Hematopoietic multipotent progenitor cell treated with erythropoietin and hydrocortisone succinate and interleukin-3 and kit ligand, for 15 days (in vitro differentiated cells): ENCODE data around the gene GNE.
A peak's percentile ranks its signal among the peaks of the same experiment; 100 is the strongest.
"Not testable (repeated sequence)": the region's sequence is repeated elsewhere in the genome, so short reads cannot be mapped to it uniquely, and the experiment has no call there.

Experiments used
- DNase-seq: peaks from one replicate; pipeline ENCODE4 v3.0.0-alpha.2; 2015; ENCODE audit warnings: low spot score

GNE gene

GRCh38 chr9:36268007-36268427, 9.8 kb upstream of the GNE start:
- DNase-seq: no peak

DNA sequence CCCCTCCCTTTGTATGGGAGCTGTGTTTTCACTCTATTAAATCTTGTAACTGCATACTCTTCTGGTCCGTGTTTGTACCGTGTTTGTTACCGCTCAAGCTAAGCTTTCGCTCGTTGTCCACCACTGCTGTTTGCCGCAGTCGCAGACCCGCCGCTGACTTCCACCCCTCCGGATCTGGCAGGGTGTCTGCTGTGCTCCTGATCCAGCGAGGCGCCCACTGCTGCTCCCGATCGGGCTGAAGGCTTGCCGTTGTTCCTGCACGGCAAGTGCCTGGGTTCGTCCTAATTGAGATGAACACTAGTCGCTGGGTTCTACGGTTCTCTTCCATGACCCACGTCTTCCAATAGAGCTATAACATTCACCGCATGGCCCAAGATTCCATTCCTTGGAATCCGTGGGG, 6.6 kb upstream of the GNE start:
- DNase-seq: no peak

DNA sequence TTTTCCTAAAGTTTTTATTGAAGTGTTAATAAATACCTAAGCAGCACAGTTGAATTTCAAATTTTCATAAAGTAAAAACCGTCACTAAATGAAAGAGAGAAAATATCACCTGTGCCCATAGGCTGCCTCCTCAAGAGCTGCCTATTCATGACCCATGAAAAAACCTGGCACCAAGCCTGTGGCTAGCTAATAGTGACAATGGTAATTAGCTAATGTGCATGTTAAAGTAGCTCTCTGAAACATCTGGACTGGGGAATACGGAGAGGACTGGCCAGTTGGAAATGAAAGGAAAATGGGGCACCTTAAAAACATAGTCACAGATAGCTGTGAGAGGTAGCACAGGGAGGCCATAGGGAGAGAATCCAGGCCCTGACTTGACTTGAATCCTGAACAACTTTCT, 5.4 kb upstream of the GNE start:
- DNase-seq: no peak

GRCh38 chr9:36258996-36259533, 817 bp upstream of the GNE start:
- DNase-seq: no peak

GRCh38 chr9:36251428-36251827, 6.8 kb downstream of the GNE start:
- DNase-seq: no peak

GRCh38 chr9:36250079-36250478, 8.2 kb downstream of the GNE start:
- no peak for DNase-seq

GRCh38 chr9:36249189-36249588, 9.1 kb downstream of the GNE start:
- DNase-seq: no peak

GRCh38 chr9:36248061-36248460, 10.2 kb downstream of the GNE start:
- peak; percentile 68 for DNase-seq

GRCh38 chr9:36247356-36247755, 10.9 kb downstream of the GNE start:
- no peak for DNase-seq

DNA sequence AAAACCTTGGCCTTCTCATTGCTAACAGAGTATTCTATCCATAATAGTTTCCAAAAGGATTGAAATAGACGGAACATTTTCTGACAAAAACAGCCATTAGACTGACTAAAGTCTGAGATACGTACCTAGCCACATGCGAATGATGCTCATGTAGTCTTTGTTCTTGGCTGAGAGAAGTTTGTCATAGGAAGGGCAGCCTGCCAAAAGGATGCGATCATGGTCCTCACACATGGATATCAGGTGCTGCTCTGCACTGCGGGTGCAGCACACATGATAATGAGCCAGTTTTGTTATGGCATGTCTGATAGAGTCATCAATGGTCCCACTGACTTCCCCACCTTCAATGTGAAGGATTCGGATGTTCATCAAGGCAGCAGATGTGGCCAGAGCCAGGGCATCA, 12.3 kb downstream of the GNE start:
- DNase-seq: no peak

DNA sequence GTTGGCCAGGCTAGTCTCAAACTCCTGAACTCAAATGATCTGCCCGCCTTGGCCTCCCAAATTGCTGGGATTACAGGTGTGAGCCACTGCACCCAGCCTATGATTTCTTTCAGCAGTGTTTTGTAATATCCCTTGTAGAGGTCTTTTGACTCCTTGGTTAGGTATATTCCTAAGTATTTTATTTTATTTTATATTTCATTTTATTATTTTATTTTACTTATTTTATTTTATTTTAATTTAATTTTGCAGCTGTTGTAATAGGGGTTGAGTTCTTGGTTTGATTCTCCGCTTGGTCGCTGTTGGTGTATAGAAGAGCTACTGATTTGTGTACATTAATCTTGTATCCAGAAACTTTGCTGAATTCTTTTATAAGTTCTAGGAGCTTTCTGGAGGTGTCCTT, 18.6 kb downstream of the GNE start:
- not testable (repeated sequence) for DNase-seq

GRCh38 chr9:36239205-36239604, 19.0 kb downstream of the GNE start:
- DNase-seq: not testable (repeated sequence)

- DNase-seq: no peak
These were observed 21.0 kb downstream of the GNE start for GRCh38 chr9:36237230-36237629.

DNA sequence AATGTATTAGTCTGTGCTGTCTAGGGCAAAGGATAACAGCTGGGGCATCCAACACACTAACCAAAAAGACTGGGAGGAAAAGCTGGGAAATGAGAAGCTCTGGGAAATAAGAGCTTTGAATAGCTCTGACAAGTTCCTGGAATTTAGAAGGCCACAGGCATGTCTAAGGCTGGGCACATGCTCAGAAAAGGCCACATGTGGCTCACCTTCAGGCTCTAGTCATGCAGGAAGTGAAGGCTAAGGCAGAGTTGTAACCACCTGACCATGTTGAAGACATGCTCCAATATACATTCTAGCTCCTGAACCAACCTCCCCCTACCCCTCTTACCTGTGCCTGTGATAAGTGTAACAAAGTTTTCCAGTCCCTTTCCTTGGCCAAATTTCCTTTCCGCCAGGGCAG, 35.8 kb downstream of the GNE start:
- no peak for DNase-seq

DNA sequence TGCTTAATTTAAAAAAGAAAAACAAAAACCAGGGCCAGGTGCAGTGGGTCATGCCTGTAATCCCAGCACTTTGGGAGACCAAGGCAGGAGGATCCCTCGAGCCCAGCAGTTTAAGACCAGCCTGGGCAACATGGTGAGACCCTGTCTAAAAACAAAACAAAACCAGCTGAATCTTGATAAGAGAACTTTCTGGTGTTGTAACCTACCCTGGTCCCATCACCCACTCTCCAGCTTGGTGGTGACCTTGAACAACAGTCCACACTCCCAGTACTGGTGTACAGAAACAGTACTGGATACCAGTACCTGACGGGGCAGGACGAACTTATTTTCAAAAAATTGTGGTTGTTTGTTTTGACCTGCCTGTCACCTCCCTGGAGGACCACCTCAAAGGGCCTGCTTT, 36.6 kb downstream of the GNE start:
- no peak for DNase-seq

DNA sequence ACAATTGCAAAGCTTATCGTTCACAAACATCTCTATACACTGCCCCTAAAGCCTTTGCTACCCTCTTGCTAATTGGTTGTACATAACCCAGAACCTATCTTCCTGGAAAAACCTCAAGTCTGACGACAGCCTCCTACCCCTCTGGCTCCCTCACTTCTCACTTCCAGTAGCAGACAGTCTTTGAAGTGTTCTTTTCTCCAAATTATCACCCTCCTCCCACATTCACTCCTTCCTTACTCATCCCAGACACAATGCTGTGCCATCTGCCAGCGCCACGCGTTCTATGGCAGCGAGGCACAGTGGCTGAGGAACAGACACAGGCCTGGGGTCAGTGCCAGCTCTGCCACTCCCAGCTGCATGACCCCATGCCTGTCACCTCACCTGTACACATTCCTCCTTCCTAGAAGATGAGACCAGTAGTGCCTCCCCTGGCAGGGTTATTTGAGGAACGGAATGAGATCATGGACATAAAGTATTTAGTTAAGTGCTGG, 39.8 kb downstream of the GNE start:
- no peak for DNase-seq

GRCh38 chr9:36218011-36218410, 40.2 kb downstream of the GNE start:
- no peak for DNase-seq

DNA sequence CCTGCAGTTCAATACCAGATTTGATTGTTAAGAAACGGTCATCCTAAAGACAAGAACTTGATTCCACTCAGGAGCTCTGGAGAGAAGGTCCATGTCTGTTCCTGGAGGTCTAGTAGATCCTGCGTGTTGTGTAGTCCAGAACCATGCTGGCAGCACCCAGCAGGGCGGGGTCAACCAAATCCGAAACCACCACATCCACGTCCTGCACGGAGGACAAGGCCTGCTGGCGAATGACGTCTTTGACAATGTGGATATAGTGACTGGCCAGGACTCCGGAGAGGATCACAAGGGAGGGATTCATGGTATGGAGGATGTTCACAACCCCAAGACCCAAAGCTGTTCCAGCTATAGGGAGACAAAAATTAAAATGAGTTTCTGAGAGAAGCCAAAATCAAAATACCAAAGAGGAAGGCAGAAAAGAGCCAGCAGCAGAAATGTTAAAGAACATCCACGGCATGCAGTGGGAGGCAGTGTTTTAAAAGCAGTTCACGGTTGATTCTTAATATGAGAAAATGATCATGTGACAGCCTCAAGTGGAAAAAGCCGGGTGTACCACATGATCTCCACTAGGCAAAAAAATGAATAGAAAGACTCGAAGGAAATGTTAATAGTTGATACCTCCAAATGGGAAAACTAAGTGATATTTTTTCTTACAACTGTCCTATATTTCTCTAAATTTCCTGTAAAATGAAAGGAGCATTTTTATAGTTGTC, 40.8 kb downstream of the GNE start:
- no peak for DNase-seq

DNA sequence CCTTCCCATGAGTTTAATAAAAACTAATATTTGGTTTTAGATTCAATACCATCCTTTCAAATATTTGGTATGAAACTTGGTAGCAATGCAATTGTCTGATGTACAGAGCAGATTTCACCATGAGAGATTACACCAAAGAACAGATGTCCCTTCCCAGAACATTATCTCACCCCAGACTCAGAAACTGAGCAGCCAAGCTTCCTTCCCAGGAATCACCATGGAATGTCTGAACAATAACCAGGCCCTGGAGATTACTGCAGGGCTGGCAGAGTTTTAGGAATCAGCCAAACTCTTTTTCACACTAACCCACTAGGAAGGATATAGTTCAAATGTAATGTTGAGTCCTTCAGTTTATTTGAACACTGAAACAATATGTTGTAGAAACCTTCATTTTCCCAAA, 43.7 kb downstream of the GNE start:
- no peak for DNase-seq

- DNase-seq: no peak
These were observed 44.3 kb downstream of the GNE start for GRCh38 chr9:36213989-36214388.

DNA sequence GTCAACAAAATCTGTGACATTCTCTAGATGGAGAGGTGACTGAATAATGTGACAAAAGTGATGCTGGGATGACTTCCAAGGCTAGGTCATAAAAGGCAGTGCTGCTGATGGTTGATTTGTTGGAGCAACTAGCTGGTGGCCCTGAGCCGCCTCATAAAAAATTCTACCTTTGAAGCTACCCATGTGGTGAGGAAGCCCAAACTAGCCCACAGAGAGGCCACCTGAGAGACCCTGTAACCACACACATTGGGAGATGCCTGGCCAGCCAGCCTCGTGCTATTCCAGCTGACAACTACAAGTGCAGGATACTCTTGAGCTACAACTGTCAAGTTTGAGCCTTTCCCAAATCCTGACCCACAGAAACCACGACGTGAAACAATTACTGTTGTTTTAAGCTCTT, 44.9 kb downstream of the GNE start:
- DNase-seq: no peak

- DNase-seq: no peak
These were observed 46.7 kb downstream of the GNE start for GRCh38 chr9:36211510-36211909.

GRCh38 chr9:36210722-36211121, 47.5 kb downstream of the GNE start:
- no peak for DNase-seq
